Measurements from ENCODE around the gene CASP10.

DNA sequence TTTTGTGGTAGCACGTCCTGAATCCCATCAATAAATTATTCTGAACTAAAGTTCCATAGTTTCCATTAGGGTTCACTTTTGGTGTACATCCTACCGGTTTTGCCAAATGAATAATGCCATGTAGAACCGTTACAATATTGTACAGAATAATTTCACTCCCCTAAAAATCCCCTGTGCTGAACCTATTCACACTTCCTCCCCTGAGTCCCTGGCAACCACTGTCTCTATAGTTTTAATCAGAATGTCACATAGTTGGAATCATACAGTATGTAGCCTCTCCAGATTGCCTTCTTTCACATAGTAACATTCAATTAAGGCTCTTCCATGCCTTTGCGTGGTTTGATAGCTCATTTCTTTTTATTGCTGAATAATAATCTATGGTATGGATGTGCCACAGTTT, 67.8 kb downstream of the CASP10 start:
- TF ChIP-seq CTCF (IDR thresholded peaks at IDR 0.05), result no peak
- TF ChIP-seq, protein P1, sequence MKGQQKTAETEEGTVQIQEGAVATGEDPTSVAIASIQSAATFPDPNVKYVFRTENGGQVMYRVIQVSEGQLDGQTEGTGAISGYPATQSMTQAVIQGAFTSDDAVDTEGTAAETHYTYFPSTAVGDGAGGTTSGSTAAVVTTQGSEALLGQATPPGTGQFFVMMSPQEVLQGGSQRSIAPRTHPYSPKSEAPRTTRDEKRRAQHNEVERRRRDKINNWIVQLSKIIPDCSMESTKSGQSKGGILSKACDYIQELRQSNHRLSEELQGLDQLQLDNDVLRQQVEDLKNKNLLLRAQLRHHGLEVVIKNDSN (IDR thresholded peaks at IDR 0.05; ENCODE audit: borderline replicate concordance, low read depth), result no peak
- no peak for TF ChIP-seq REST (IDR thresholded peaks at IDR 0.05; ENCODE audit: low read depth, low read length)
- TF ChIP-seq EP300 (IDR thresholded peaks at IDR 0.05; ENCODE audit: borderline replicate concordance in 1 of 2, low read depth in 1 of 2, low read length in 1 of 2), result no peak
- TF ChIP-seq POLR2AphosphoS5 (IDR thresholded peaks at IDR 0.05; ENCODE audit: low read depth, low read length), result no peak
- no peak for TF ChIP-seq JUND (IDR thresholded peaks at IDR 0.05)

All from SK-N-SH (cell line).